HG02981 (cell line): ENCODE data around the gene TPI1.
"Not testable (repeated sequence)": the region's sequence is repeated elsewhere in the genome, so short reads cannot be mapped to it uniquely, and the experiment has no call there.

Experiments used
- ATAC-seq: cut with Tn5 transposase; IDR thresholded peaks from one replicate; pipeline ENCODE4 v1.9.1; 2021; ENCODE audit warnings: mild to moderate bottlenecking, moderate library complexity; ENCODE audit not compliant: unreplicated experiment

TPI1 gene

DNA sequence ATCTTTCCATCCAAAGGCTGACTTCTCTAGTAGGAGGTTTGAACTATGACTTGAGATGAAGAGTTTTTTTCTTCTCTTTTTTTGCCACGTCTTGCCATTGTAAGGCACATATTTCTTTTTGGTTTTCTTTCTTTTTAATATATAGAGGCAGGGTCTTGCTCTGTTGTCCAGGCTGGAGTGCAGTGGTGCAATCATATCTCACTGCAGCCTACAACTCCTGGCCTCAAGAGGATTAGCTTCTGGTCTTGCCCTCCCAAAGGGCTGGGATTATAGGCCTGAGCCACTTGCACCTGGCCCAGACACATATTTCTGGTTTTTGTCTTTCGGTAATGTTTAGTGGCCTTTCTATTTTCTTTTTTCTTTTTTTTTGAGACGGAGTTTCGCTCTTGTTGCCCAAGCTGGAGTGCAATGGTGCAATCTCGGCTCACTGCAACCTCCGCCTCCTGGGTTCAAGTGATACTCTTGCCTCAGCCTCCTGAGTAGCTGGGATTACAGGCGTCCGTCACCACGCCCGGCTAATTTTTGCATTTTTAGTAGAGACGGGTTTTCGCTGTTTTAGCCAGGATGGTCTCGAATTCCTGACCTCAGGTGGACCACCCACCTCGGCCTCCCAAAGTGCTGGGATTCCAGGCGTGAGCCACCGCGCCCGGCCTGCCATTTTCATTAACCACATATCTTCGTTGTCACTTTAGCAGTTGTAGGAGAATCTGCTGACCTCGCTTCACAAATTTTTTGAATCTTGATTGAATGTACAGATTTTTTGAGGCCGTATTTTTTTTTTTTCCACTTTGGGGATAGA lies 22.6 kb downstream of the TPI1 start:
- not testable (repeated sequence) for ATAC-seq

DNA sequence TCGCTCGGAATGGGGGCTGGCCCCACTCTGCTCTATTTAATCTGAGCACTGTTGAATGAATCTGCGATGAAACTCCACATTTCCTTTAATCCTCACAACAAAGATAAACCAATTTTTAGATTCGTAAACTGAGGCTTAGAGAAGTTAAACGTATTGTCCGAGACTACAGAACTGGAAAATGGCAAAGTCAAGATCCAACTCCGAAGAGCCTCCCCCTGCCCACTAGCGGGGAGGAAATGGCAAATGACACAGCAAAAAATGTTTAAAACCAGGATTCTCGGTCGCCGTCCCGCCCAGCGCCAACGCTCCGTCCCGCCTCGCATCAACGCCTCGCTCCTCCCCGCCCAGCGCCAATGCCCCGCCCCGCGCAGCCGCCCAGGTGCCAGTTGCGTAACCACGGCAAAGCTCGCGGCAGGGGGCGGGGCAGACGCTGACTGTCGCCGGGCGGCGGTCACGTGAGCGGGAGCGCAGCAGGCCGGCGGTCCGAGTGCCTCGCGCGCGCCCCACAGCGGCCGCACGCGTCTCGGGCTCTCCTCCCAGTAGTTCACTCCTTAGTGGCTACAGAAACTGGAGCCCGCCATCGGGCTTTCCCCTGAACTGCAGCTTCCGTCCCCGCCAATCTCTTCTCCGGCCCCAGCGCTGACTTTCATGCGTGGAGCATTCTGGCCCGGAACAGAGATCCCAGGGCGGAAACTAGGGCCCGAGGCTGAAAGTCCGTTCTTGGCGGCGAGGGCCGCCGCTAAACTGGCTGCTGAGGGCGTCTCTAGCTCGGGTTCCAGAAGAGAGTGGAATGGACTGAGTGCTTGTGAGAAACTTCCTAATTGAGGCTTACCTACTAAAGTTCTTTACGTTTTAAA lies 23.7 kb downstream of the TPI1 start:
- ATAC-seq, result peak; percentile 96

DNA sequence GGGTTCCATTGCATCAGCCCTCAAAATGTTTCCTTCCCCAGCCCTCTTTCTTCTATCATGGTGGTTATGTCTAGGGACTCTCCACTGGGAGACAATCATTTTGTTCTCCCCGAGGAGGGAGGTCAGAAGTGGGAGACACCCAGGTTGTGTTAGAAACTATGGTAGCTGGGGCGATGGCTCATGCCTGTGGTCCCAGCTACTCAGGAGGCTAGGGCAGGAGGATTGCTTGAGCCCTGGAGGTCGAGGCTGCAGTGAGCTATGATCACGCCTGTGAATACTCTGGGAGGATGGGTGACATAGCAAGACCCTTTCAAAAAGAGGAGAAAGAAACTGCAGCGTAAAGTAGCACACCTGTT lies 24.3 kb downstream of the TPI1 start:
- ATAC-seq, result no peak

DNA sequence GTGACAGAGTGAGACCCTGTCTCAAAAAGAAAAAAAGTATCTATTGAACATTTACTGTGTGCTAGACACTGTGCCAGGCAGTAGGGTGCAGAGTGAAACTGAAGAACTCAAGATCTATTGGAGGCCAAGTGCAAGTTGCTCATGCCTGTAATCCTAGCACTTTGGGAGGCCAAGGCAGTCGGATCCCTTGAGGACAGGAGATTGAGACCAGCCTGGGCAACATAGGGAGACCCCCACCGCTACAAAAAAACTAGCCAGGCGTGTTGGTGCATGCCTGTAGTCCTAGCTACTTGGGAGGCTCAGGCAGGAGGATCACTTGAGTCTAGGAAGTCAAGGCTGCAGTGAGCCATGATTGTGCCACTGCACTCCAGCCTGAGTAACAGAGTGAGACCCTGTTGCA lies 25.4 kb downstream of the TPI1 start:
- not testable (repeated sequence) for ATAC-seq

DNA sequence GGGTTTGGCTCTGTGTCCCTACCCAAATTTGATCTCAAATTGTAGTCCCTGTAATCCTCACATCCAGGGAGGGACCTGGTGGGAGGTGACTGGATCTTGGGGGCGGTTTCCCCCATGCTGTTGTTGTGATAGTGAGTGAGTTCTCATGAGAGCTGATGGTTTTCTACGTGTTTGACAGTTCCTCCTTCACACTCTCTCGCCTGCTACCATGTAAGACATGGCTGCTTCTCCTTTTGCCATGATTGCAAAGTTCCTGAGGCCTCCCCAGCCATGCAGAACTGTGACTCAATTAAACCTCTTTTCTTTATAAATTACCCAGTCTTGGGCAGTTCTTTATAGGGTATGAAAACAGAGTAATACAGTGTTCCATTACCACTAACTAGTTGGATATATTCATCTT lies 27.0 kb downstream of the TPI1 start:
- ATAC-seq, result no peak

DNA sequence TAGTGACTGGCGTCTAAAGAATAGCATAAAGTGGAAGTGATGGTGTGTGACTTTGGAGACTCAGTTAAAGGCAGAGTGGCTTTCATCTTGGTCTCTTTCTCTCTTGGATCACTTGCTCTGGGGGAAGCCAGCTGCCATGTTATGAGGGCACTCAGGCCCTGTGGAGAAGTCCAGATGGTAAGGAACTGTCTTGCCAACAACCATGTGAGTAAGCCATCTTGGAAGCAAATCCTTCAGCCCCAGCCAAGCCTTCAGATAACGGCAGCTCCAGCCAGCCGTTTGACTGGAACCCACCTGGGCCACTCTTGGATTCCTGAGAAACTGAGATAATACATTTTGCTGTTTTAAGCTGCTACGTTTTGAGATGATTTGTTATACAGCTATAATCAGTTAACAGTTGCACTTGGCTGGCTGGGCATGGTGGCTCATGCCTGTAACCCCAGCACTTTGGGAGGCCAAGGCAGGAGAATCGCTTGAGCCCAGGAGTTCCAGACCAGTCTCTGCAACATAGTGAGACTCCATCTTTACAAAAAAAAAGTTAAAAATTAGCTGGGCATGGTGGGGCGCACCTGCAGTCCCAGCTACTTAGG lies 29.6 kb downstream of the TPI1 start:
- no peak for ATAC-seq

DNA sequence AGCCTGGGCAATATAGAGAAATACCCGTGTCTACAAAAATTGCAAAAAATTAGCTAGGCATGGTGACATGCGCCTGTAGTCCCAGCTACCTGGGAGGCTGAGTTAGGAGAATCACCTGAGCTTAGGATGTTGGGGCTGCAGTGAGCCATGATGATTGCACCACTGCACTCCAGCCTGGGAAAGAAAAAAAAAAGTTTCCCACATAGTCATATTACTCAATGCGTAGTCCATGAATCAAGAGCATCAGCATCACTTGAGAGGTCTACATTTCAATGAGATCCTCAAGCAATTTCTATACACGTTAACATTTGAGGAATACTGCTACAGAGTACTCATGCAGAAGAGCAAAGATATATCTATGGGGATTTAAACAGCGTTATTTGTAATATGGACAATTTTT lies 32.1 kb downstream of the TPI1 start:
- no peak for ATAC-seq

DNA sequence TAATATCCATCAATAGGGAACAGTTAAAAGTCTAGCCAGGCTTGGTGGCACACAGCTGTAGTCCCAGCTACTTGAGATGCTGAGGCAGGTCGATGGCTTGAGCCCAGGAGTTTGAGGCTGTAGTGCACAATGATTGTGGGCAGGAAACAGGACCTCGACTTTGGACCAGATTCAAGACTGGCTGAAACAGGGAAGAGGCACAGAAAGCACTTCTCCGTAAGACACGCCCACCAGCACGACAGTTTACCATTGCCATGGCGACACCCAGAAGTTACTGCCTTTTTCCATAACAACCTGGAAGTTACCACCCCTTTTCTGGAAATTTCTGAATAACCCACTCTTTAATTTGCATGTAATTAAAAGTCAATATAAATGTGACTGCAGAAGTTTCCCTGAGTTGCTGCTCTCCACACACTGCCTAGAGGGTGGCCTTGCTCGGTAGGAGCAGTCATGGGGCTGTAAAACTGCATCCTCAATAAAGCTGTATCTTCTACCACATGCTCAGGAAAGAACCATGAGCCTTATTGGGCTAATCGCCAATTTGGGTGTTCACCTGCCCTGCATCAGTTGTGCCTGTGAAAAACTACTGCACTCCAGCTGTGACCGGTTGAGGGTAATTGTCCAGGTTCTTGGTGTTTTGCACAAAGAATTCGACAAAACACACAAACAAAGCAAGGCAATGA lies 32.6 kb downstream of the TPI1 start:
- ATAC-seq, result no peak

DNA sequence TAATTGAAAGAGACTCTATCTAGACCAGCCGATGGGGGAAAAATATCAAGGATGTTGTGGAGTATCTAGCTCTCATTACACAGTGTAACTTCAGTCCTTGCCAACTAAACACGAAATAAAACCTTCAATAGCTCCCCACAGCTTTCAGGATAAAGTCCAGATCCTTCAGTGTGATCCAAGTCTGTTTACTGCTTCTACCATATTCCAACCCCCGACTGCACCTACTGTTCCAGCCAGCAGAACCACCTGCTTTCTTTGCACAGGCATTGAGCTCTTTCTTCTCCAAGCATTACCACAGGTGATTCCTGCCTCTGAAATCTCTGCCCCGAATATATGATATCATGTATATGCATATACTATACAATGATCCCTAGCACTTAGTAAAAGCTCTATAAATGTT lies 35.1 kb downstream of the TPI1 start:
- ATAC-seq, result no peak

DNA sequence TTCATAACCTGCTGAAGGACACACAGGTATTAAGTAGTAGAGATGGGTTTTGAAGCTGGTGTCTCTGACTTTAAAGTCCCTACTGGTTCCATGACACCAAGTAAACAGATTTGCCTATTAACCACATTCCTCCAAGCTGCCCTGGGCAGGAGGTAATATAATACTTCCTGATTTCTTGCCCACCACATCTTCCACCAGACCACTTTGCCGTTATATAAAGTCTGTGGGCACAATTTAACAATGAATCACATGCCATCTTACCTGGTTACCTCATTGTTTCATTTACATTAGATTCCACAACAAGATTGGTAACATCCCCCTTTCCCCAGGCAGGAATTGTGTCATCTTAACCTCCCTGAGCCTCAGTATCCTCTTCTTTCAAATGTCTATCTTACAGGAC lies 36.4 kb downstream of the TPI1 start:
- no peak for ATAC-seq

DNA sequence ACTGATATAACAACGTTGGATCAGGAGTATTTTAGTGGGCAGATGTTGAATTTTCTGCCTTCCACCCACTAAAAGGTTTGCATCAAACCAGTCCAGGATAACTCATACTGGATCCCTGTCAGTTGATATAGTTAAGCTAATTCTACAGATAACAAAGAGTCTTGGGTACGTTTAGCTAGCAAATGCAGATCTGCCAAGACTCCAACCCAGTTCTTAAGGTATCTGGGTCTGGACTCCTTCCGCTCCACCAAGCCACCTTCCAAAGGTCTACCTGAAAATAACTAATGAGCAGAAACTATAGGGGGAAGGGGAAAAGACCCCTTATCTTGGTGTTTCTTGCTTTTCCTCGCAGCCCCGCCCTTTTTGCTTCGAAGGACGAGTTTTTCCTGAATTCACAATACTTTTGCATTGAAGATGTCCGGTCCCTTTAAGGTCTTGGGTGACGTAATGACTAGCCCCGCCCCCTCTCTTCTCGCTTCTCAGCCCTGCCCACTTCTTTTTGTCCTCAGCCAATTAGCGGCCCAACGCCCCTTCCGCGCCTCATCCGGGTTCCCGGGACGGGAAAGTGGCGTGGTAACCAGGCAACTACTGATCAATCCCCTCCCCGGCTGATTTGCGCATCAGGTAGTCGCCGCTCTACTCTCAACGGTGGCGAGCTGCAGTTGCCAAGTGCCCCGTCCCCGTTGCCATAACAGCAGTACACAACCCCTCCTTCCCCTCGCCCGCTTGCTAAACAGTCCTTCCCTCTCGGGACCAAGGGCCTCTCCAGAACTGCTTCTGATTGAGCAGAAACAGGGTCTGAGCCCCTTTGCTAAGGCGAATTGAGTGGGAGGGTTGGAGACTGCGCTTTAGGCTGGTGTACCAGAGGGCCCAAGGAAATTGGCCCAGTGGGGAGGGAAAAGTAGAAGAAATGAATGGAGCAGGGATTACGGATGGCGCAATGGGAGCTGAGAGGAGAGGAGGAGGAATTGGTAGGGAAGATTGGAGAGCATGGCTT lies 37.2 kb downstream of the TPI1 start, which contains the start of gene LRRC23:
LRRC23 (plus strand) TSS at position 543 of the 997 bp plus-strand sequence. CDS start 812 bp downstream, outside the sequence.
- peak; percentile 93 for ATAC-seq

DNA sequence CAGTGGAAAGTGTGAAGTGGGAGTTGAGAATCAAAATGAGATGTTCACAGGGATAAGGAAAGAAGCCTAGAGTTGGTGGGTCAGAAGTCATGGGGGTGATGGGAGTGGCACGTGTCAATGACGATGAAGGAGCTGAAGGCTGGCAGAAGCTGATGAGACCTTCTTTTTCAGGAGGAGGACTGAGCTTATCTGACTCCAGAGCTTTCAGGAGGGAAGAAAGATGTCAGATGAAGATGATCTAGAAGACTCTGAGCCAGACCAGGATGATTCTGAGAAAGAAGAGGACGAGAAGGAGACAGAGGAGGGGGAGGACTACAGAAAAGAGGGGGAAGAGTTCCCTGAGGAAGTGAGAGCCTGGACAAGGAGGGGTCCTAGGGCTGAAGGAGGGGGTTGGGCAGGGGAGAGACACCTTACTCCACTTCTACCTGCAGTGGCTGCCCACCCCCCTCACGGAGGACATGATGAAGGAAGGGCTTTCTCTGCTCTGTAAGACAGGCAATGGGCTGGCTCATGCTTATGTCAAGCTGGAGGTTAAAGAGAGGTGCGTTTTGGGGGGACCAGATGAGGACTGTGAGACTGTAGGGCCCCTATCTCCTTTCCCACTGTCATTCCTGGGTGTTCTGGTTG lies 38.2 kb downstream of the TPI1 start:
- ATAC-seq, result no peak

DNA sequence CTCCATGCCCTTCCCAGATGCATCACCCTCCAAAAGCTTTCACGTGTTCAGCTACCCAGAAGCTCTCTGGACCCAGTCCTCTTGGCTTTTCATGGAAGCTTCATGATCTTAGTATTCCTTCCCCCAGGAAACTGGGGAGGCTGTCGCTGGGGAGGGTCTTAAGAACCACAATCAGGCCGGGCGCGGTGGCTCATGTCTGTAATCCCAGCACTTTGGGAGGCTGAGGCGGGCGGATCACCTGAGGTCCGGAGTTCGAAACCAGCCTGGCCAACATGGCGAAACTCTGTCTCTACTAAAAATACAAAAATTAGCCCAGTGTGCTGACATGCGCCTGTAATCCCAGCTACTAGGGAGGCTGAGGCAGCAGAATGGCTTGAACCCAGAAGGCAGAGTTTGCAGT lies 40.8 kb downstream of the TPI1 start:
- not testable (repeated sequence) for ATAC-seq

DNA sequence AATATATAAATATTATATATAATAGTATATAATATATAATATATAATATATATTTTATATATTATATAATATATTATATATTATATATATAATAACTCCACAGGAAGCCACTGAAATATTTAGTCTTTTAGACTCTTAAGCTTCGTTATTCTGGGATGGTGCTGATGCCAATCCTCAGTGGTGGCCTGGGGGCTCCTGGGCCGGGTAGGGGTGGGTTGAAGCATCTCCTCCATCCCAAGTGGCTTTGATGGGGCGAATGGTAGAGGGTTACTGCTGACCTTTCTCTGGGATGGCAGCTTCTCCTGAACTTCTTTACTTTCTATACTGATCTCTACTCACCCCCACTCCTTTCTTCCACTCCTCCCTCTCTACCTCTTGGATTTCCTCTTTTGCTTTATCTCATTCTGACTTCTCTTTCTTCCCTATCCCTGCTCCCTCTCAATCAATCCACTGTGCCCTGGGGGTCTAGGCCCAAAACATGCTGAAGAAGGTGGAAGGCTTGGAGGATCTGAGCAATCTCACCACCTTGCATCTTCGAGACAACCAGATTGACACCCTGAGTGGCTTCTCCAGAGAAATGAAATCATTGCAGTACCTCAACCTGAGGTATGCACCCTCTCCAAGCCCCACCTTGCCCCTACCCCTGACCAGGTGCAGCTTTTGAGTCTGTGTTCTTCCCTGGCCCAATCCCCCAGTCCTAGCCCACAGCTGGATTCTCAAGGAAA lies 42.3 kb downstream of the TPI1 start:
- no peak for ATAC-seq

DNA sequence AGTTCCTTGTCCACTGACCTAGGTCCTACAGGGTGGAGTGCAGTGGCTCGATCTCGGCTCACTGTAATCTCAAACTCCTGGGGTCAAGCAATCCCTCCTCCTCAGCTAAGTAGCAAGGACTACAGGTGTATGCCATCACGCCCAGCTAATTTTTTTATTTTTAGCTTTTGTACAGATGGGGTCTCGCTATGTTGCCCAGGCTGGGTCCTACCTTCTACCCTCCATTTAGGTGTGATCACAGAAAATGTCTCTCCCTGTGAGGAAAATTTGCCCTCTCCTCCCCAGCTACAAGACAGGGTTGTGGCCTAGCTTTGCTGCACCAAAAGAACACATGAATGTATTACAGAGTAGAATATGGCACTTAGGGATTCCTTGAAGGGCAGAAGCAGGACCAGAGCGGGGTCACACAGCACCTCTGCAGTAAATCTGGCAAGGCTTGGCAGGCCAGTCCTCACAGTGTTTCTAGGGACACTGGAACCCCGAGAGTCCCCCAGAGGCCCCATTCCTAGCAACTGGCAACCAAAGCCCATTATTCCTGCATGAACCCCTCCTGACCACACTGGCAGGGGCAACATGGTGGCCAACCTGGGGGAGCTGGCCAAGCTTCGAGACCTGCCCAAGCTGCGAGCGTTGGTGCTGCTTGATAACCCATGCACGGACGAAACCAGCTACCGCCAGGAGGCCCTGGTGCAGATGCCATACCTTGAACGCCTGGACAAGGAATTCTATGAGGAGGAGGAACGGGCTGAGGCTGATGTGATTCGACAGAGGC lies 45.0 kb downstream of the TPI1 start:
- ATAC-seq, result no peak

DNA sequence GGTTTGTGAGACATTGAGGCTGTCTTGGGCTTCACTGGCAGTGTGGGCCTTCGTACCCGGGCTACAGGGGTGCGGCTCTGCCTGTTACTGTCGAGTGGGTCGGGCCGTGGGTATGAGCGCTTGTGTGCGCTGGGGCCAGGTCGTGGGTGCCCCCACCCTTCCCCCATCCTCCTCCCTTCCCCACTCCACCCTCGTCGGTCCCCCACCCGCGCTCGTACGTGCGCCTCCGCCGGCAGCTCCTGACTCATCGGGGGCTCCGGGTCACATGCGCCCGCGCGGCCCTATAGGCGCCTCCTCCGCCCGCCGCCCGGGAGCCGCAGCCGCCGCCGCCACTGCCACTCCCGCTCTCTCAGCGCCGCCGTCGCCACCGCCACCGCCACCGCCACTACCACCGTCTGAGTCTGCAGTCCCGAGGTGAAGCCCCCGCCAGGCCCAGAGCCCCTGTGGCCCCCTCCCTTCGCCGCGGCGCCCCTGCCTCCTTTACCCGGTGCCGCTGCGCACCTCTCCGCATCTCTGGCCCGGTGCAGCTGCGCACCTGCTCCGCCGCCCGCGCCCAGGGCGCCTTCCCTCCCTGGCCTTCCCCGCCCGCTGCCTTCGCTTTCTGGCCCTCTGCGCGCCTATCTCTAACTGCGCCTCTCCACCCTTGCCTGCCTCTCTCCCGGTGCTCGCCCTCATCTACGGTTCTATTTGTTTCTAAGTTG lies 47.1 kb downstream of the TPI1 start, which contains the start of gene ENO2:
ENO2 (plus strand) TSS at position 335 of the 701 bp plus-strand sequence. CDS start 1,253 bp downstream, outside the sequence.
- peak; percentile 72 for ATAC-seq
